Neutrophil (primary cell): ENCODE data around the gene RAB8A.

ENCODE experiments used
- H3K27ac ChIP-seq: fragments of 200-600 bp; sonication (generic); 2 replicates; pipeline ENCODE4 v1.5.1; 2016; ENCODE audit warnings: mild to moderate bottlenecking, moderate library complexity
- H3K27me3 ChIP-seq: fragments of 200-600 bp; sonication (generic); 2 replicates; pipeline ENCODE4 v1.6.0; 2016; ENCODE audit warnings: mild to moderate bottlenecking
- H3K36me3 ChIP-seq: fragments of 200-600 bp; sonication (generic); 2 replicates; pipeline ENCODE4 v1.5.1; 2017
- H3K4me1 ChIP-seq, 2 experiments: fragments of 200-600 bp in 1 of 2; sonication (generic) in 1 of 2; 1 replicate in 1 of 2; 2 replicates in 1 of 2; pipeline versions ENCODE4 v1.5.1 to v1.6.1; 2013 to 2016; ENCODE audit warnings: low read depth in 1 of 2, low read length in 1 of 2, mild to moderate bottlenecking in 1 of 2, moderate library complexity in 1 of 2; ENCODE audit not compliant: control insufficient read depth in 1 of 2, insufficient read depth in 1 of 2
- H3K4me3 ChIP-seq, 2 experiments: fragments of 200-600 bp in 1 of 2; sonication (generic) in 1 of 2; 1 replicate in 1 of 2; 2 replicates in 1 of 2; pipeline ENCODE4 v1.5.1; 2013 to 2016; ENCODE audit warnings: low read depth in 1 of 2, low read length in 1 of 2, mild to moderate bottlenecking in 1 of 2, moderate library complexity in 1 of 2
- H3K9me3 ChIP-seq: fragments of 200-600 bp; sonication (generic); 2 replicates; pipeline ENCODE4 v1.5.1; 2016
- CTCF ChIP-seq: fragments of 200-600 bp; sonication (generic); IDR thresholded peaks from 2 replicates; pipeline ENCODE4 v1.5.1; 2016; ENCODE audit warnings: antibody characterized with exemption

Gene RAB8A

GRCh38 chr19:16127776-16128371 lies 16.2 kb downstream of the RAB8A start:
- peaks cover 100% of the 10 kb centered on the region for H3K36me3 ChIP-seq

GRCh38 chr19:16131648-16132047 lies 20.0 kb downstream of the RAB8A start:
- H3K27me3 ChIP-seq = no peaks in the 10 kb centered on the region
- no peak for TF ChIP-seq CTCF
- H3K4me1 ChIP-seq = no peaks in the 10 kb centered on the region
- H3K27ac ChIP-seq = no peak overlapping the region
- H3K9me3 ChIP-seq = no peaks in the 10 kb centered on the region
- H3K4me3 ChIP-seq = no peak overlapping the region
- peaks cover 80% of the 10 kb centered on the region for H3K36me3 ChIP-seq

More at GRCh38 chr19:16127776-16128371, 16.2 kb downstream of the RAB8A start:
- Histone ChIP-seq H3K9me3 (no peaks in the 10 kb centered on the region), H3K4me3 (no peak overlapping the region), H3K27ac (peak overlapping the region; percentile 33), H3K27me3 (no peaks in the 10 kb centered on the region), H3K4me1 (peaks cover 0 to 3% of the 10 kb centered on the region in 2 experiments)
- no peak for TF ChIP-seq CTCF

- no peak for TF ChIP-seq CTCF
- no peaks in the 10 kb centered on the region for H3K27me3 ChIP-seq
- H3K27ac ChIP-seq = peak overlapping the region; percentile 51
- H3K4me1 ChIP-seq = peaks cover 0 to 1% of the 10 kb centered on the region in 2 experiments
- no peaks in the 10 kb centered on the region for H3K9me3 ChIP-seq
- H3K36me3 ChIP-seq = peaks cover 59% of the 10 kb centered on the region
- H3K4me3 ChIP-seq = no peak overlapping the region
Observed at GRCh38 chr19:16133818-16134217, 22.1 kb downstream of the RAB8A start.

- peaks cover 3 to 8% of the 10 kb centered on the region in 2 experiments for H3K4me1 ChIP-seq
- H3K4me3 ChIP-seq = no peak overlapping the region
- no peaks in the 10 kb centered on the region for H3K9me3 ChIP-seq
- H3K36me3 ChIP-seq = peaks cover 52% of the 10 kb centered on the region
- no peak for TF ChIP-seq CTCF
- H3K27ac ChIP-seq = peak overlapping the region; percentile 51
- no peaks in the 10 kb centered on the region for H3K27me3 ChIP-seq
Observed at GRCh38 chr19:16134510-16134909, 22.8 kb downstream of the RAB8A start.

GRCh38 chr19:16135430-16136127 lies 23.9 kb downstream of the RAB8A start:
- peaks cover 14 to 19% of the 10 kb centered on the region in 2 experiments for H3K4me1 ChIP-seq
- H3K27ac ChIP-seq = peak overlapping the region; percentile 67
- no peak for TF ChIP-seq CTCF
- H3K27me3 ChIP-seq = no peaks in the 10 kb centered on the region
- H3K4me3 ChIP-seq = no peak overlapping the region
- H3K36me3 ChIP-seq = peaks cover 41% of the 10 kb centered on the region
- no peaks in the 10 kb centered on the region for H3K9me3 ChIP-seq
